Vagina (tissue), 2 donors: ENCODE results near the gene RALB. TPM values are rescaled to one million over a fixed set of nuclear protein-coding genes. Genes with fewer than 3 reads are reported as not detected.

ENCODE experiments used
- DNase-seq, 2 donors: peaks; one replicate each; pipeline ENCODE4 v3.0.0-alpha.2; 2017; ENCODE audit errors: extremely low spot score in 2 of 2
- H3K27ac ChIP-seq: fragments of 200-600 bp; sonication (generic); one replicate; pipeline ENCODE4 v1.5.1; 2019
- H3K27me3 ChIP-seq: fragments of 200-600 bp; sonication (generic); one replicate; pipeline ENCODE4 v1.5.1; 2019
- H3K36me3 ChIP-seq, 2 donors: fragments of 200-600 bp; sonication (generic); one replicate each; pipeline ENCODE4 v1.5.1; 2017 to 2019
- H3K4me1 ChIP-seq: fragments of 200-600 bp; sonication (generic); one replicate; pipeline ENCODE4 v1.5.1; 2019
- H3K4me3 ChIP-seq, 2 donors: fragments of 200-600 bp; sonication (generic); 1 replicate in 1 of 2; 2 replicates in 1 of 2; pipeline ENCODE4 v1.5.1; 2016 to 2019
- H3K9me3 ChIP-seq: fragments of 200-600 bp; sonication (generic); one replicate; pipeline ENCODE4 v1.5.1; 2019
- CTCF ChIP-seq, 3 experiments: fragments of 450-650 bp in 2 of 3; fragments of 200-600 bp in 1 of 3; sonication (generic) in 1 of 3; IDR thresholded peaks; one replicate each; pipeline ENCODE4 v1.5.1; 2017 to 2019; ENCODE audit warnings: antibody characterized with exemption in 3 of 3, mild to moderate bottlenecking in 2 of 3, moderate library complexity in 2 of 3
- POLR2A ChIP-seq, 2 donors: fragments of 450-650 bp; IDR thresholded peaks; one replicate each; pipeline ENCODE4 v1.6.1; 2017; ENCODE audit warnings: antibody characterized with exemption in 2 of 2, mild to moderate bottlenecking in 2 of 2, moderate library complexity in 2 of 2
- POLR2AphosphoS5 ChIP-seq, 2 donors: sonication (generic); formaldehyde crosslinking; IDR thresholded peaks; one replicate each; pipeline ENCODE4 v1.9.0; 2017; ENCODE audit warnings: antibody characterized with exemption in 2 of 2, mild to moderate bottlenecking in 2 of 2, low read depth in 1 of 2; ENCODE audit not compliant: insufficient read depth in 1 of 2
- intact Hi-C: fragments of 100-400 bp; cut with DNase I; formaldehyde crosslinking; loops from one replicate; pipeline ENCODE4 v1.15.1; 2023
- total RNA-seq: library from RNA; depleted of rRNA; stranded (reverse); fragments of >200 nt; gene quantifications from one replicate; pipeline ENCODE4 v1.2.3, GENCODE V29; 2016

RALB gene
- total RNA-seq, 1 donor from 2014 or later, result 44.0 TPM

- Histone ChIP-seq H3K27ac (no peak overlapping the region), H3K9me3 (no peaks in the 10 kb centered on the region), H3K4me3 (no peak overlapping the region), H3K4me1 (peaks cover 11% of the 10 kb centered on the region), H3K27me3 (no peaks in the 10 kb centered on the region), H3K36me3 (peaks cover 3 to 48% of the 10 kb centered on the region in 2 donors)
- DNase-seq, result no peak
- TF ChIP-seq POLR2A (IDR thresholded peaks at IDR 0.05), result no peak
- TF ChIP-seq CTCF (IDR thresholded peaks at IDR 0.05), result no peak
- no peak for TF ChIP-seq POLR2AphosphoS5 (IDR thresholded peaks at IDR 0.05; ENCODE audit: insufficient read depth in 1 of 2, low read depth in 1 of 2)
- intact Hi-C loops, result no loop called here
These were observed 39.0 kb downstream of the RALB start for GRCh38 chr2:120291401-120292311.

- intact Hi-C loops, result no loop called here
- no peaks in the 10 kb centered on the region for H3K9me3 ChIP-seq
- no peaks in the 10 kb centered on the region for H3K27me3 ChIP-seq
- H3K4me3 ChIP-seq, result no peak overlapping the region
- no peak for DNase-seq
- H3K36me3 ChIP-seq, result peaks cover 3 to 48% of the 10 kb centered on the region in 2 donors
- TF ChIP-seq POLR2AphosphoS5 (IDR thresholded peaks at IDR 0.05; ENCODE audit: insufficient read depth in 1 of 2, low read depth in 1 of 2) (no peak), POLR2A (IDR thresholded peaks at IDR 0.05) (no peak), CTCF (IDR thresholded peaks at IDR 0.05) (no peak)
- H3K27ac ChIP-seq, result no peak overlapping the region
- no peaks in the 10 kb centered on the region for H3K4me1 ChIP-seq
These were observed 40.7 kb downstream of the RALB start for GRCh38 chr2:120293096-120294007.

GRCh38 chr2:120294008-120294340 is 41.3 kb downstream of the RALB start:
- Histone ChIP-seq H3K27ac (no peak overlapping the region), H3K27me3 (no peaks in the 10 kb centered on the region), H3K4me1 (no peaks in the 10 kb centered on the region), H3K4me3 (no peak overlapping the region), H3K36me3 (peaks cover 3 to 48% of the 10 kb centered on the region in 2 donors), H3K9me3 (no peaks in the 10 kb centered on the region)
- DNase-seq, result no peak
- intact Hi-C loops, result no loop called here
- no peak for TF ChIP-seq POLR2AphosphoS5 (IDR thresholded peaks at IDR 0.05; ENCODE audit: insufficient read depth in 1 of 2, low read depth in 1 of 2)
- TF ChIP-seq CTCF (IDR thresholded peaks at IDR 0.05), result no peak
- no peak for TF ChIP-seq POLR2A (IDR thresholded peaks at IDR 0.05)

- H3K27ac ChIP-seq, result no peak overlapping the region
- TF ChIP-seq CTCF (IDR thresholded peaks at IDR 0.05) (no peak), POLR2A (IDR thresholded peaks at IDR 0.05) (no peak), POLR2AphosphoS5 (IDR thresholded peaks at IDR 0.05; ENCODE audit: insufficient read depth in 1 of 2, low read depth in 1 of 2) (no peak)
- H3K36me3 ChIP-seq, result peaks cover 0 to 29% of the 10 kb centered on the region in 2 donors
- no peak overlapping the region for H3K4me3 ChIP-seq
- DNase-seq, result no peak
- intact Hi-C loops, result no loop called here
- no peaks in the 10 kb centered on the region for H3K9me3 ChIP-seq
- no peaks in the 10 kb centered on the region for H3K27me3 ChIP-seq
- no peaks in the 10 kb centered on the region for H3K4me1 ChIP-seq
These were observed 45.7 kb downstream of the RALB start for GRCh38 chr2:120298173-120298835.
